NCI-H146 (cell line): ENCODE data around the gene MRPL20.
"Not testable (repeated sequence)": the region's sequence is repeated elsewhere in the genome, so short reads cannot be mapped to it uniquely, and the experiment has no call there.

Source experiments
- DNase-seq: peaks from one replicate; lab custom pipeline; 2025; lab: John Stamatoyannopoulos, UW

Gene MRPL20

GRCh38 chr1:1385931-1386330 is 21.2 kb downstream of the MRPL20 start:
- no peak for DNase-seq

- DNase-seq = not testable (repeated sequence)
These were observed 21.8 kb downstream of the MRPL20 start for GRCh38 chr1:1385339-1385738.

- DNase-seq = no peak
These were observed 25.8 kb downstream of the MRPL20 start for GRCh38 chr1:1381294-1381693.

GRCh38 chr1:1380860-1381259 is 26.2 kb downstream of the MRPL20 start:
- no peak for DNase-seq

GRCh38 chr1:1377540-1378205 is 29.4 kb downstream of the MRPL20 start:
- DNase-seq = no peak

- DNase-seq = no peak
These were observed 30.4 kb downstream of the MRPL20 start for GRCh38 chr1:1376551-1377226.

- DNase-seq = peak; percentile 98
These were observed 32.0 kb downstream of the MRPL20 start, which contains the start of gene AURKAIP1 for GRCh38 chr1:1374929-1375662. AURKAIP1 (minus strand) TSS chr1:1375207; CDS start chr1:1374756, 451 bp downstream.

GRCh38 chr1:1374589-1374928 is 32.5 kb downstream of the MRPL20 start:
- no peak for DNase-seq

GRCh38 chr1:1373815-1374588 is 33.1 kb downstream of the MRPL20 start:
- no peak for DNase-seq

GRCh38 chr1:1373051-1373814 is 33.9 kb downstream of the MRPL20 start:
- DNase-seq = no peak

GRCh38 chr1:1371746-1372711 is 35.1 kb downstream of the MRPL20 start:
- DNase-seq = peak; percentile 64

GRCh38 chr1:1371364-1371745 is 35.7 kb downstream of the MRPL20 start:
- no peak for DNase-seq

GRCh38 chr1:1370771-1371300 is 36.3 kb downstream of the MRPL20 start:
- DNase-seq = no peak

- DNase-seq = not testable (repeated sequence)
These were observed 37.0 kb downstream of the MRPL20 start for GRCh38 chr1:1370094-1370493.

GRCh38 chr1:1367315-1367714 is 39.8 kb downstream of the MRPL20 start:
- no peak for DNase-seq

GRCh38 chr1:1366699-1367066 is 40.4 kb downstream of the MRPL20 start:
- no peak for DNase-seq

- DNase-seq = no peak
These were observed 41.0 kb downstream of the MRPL20 start for GRCh38 chr1:1365875-1366698.

- peak; percentile 42 for DNase-seq
These were observed 42.8 kb downstream of the MRPL20 start for GRCh38 chr1:1364266-1364665.

GRCh38 chr1:1361982-1362423 is 45.1 kb downstream of the MRPL20 start:
- DNase-seq = no peak
